GOT3 (cell line): Measurements from ENCODE around the gene OPRL1.
"Not testable (repeated sequence)": the region's sequence is repeated elsewhere in the genome, so short reads cannot be mapped to it uniquely, and the experiment has no call there.

Experiments used
- DNase-seq: peaks from one replicate; lab custom pipeline; 2025; ENCODE audit warnings: mixed read lengths; lab: John Stamatoyannopoulos, UW

OPRL1 gene

GRCh38 chr20:64084685-64085152 lies 4.8 kb downstream of the OPRL1 start:
- DNase-seq = no peak

- DNase-seq = no peak
Observed at GRCh38 chr20:64086801-64087200, 6.9 kb downstream of the OPRL1 start.

- not testable (repeated sequence) for DNase-seq
Observed at GRCh38 chr20:64087226-64087825, 7.4 kb downstream of the OPRL1 start.

GRCh38 chr20:64088586-64088985 lies 8.7 kb downstream of the OPRL1 start:
- DNase-seq = not testable (repeated sequence)

- no peak for DNase-seq
Observed at GRCh38 chr20:64090165-64090564, 10.3 kb downstream of the OPRL1 start.

GRCh38 chr20:64091340-64091739 lies 11.5 kb downstream of the OPRL1 start:
- DNase-seq = no peak

GRCh38 chr20:64091770-64092169 lies 11.9 kb downstream of the OPRL1 start:
- no peak for DNase-seq

DNA sequence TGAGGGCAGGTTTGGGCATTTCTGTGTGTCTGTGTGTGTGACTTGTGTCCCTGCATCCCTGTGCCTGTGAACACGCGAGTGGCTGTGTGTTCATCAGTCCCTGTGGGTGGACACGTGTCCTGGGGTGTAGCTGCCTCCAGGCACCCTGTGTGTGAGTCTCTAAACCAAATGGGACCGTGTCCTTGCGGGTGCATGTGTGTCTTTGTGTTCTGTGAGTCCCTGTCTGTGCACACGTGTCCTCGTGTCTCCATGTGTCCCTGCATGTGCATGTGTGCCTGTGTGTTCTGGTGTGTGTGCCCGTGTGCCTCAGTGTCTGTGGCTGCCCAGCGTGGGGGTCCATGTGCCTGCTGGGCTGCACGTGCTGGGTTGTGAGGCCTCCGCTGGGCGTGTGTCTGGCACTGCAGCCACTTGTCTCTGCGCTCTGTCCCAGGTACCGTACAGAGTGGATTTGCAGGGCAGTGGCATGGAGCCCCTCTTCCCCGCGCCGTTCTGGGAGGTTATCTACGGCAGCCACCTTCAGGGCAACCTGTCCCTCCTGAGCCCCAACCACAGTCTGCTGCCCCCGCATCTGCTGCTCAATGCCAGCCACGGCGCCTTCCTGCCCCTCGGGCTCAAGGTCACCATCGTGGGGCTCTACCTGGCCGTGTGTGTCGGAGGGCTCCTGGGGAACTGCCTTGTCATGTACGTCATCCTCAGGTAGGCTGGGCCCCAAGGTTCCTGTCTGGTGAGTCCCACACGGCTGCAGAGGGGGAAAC lies 12.6 kb downstream of the OPRL1 start:
- no peak for DNase-seq

GRCh38 chr20:64093013-64093503 lies 13.2 kb downstream of the OPRL1 start:
- no peak for DNase-seq

DNA sequence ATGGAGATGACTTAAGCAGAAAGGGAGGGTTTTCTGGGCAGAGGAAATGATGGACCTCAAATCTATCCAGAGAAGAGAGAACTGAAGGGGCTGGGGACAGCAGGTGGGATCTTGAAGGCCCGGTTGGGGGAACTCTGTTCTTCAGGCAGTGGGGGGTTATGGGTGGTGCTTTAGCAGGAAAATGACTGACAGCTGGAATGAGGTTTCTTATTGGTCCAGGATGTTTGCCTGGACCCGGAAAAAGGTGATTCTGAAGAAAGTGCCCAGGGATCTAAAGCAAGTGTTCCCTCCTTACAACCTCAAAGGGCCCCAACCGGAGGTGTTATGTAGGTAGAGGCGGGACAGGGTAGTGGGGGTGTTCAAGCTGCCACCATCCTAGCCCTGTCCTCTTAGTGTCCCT lies 15.6 kb downstream of the OPRL1 start:
- no peak for DNase-seq

DNA sequence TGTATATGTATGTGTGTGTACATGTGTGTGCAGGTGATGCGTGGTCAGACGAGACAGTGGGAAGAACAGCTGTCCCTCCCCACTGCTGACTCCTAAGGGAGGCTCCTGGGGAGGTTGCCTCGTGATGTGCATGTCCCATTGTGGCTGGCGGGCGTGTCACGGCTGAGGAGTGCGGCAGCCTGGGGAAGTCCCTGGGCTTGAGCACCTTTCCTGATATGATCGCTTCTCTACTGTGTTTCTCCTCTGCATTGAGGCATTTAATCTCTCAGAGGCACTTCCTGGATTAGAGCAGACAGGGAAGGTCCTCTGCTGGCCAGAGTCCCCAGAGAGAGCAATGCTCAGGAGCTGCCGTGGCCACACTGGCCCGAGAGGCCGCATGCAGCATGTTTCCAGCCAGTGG lies 16.0 kb downstream of the OPRL1 start:
- DNase-seq = no peak

GRCh38 chr20:64096535-64096934 lies 16.7 kb downstream of the OPRL1 start:
- no peak for DNase-seq

DNA sequence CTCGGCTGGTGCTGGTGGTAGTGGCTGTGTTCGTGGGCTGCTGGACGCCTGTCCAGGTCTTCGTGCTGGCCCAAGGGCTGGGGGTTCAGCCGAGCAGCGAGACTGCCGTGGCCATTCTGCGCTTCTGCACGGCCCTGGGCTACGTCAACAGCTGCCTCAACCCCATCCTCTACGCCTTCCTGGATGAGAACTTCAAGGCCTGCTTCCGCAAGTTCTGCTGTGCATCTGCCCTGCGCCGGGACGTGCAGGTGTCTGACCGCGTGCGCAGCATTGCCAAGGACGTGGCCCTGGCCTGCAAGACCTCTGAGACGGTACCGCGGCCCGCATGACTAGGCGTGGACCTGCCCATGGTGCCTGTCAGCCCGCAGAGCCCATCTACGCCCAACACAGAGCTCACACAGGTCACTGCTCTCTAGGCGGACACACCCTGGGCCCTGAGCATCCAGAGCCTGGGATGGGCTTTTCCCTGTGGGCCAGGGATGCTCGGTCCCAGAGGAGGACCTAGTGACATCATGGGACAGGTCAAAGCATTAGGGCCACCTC lies 18.7 kb downstream of the OPRL1 start:
- DNase-seq = no peak

- no peak for DNase-seq
Observed at GRCh38 chr20:64099086-64099786, 19.4 kb downstream of the OPRL1 start.

DNA sequence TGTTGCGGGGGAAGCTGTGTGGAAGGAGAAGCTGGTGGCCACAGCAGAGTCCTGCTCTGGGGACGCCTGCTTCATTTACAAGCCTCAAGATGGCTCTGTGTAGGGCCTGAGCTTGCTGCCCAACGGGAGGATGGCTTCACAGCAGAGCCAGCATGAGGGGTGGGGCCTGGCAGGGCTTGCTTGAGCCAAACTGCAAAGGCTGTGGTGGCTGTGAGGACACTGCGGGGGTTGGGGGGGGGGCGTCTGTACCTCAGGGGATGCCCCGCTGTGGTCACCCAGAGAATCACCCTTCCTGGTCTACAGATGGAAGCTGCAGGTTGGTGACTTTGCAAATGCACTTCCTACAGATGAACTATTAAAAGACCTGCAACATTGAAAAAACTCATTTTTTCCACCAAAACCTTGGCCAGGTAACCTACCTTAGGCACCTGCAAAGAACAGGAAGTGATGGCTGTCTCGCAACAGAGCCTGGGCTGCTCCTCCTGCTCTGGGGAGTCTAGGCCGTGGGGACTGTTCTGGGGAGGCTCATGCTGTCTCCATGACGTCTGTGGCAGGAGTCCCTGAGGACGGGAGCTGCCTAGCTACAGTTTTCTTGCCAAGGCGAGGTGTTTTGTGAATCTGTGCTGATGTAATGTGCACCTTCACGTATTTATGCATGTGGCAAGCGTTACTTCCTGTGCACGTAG lies 20.1 kb downstream of the OPRL1 start:
- no peak for DNase-seq

DNA sequence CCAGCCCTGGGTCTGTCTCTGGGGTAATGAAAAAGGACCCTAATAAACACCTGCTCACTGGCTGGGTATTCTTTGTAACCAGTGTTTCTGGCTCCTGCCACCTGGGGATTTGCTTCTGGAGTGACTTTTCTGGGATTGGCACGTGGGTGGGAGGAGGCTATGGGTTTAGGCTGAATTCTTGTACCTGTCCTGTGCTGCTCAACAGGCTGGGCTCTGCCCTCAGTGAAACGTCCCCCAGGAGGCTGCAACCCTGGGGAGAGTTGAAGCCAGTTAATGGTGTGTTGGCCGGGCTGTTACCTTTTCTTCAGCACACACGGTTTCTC lies 20.6 kb downstream of the OPRL1 start:
- DNase-seq = no peak

GRCh38 chr20:64100946-64101688 lies 21.2 kb downstream of the OPRL1 start:
- no peak for DNase-seq

DNA sequence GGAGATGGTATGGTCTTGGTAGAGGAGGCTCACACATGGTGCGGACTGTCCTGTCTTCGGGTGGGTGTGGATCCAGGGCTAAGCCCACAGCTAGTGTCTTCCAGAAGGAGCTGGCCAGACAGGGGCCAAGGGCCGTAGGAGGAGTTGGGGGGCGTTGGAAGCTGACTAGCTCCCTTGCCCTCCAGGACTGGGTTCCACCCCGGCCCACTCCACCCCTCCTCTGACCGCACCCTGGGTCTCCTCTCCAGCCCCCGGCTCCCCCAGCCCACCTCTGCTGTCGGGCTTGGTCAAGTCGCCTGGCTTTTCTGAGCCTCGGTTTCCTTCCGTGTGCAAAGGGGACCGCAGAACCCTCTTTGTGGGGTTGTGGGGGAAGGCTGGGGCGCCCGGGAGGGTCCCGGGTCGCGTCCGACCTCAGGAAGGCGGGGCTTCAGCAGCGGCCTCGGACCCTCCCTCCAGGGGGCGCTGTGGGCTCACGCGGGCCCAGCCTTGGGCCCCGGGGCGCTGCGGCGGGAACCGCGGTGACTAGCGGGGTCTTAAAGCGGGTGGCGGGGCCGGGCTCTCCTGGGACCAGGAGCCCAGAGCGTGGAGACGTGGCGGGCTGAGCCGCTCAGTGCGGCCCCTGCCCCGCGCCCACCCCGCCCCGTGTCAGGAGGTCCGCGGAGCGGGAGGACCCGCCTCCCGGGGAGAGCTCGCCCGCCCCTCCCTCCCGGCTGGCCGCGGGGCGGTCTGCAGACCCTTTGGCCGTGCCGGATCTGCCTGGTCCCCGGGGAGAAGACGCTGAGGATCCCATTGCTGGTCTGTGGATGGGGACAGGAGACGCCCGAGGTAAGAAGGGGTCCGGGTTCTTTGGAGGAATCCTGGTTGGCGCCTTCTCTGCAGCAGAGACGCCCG lies 22.1 kb downstream of the OPRL1 start:
- DNase-seq = no peak

GRCh38 chr20:64102647-64103354 lies 22.9 kb downstream of the OPRL1 start:
- no peak for DNase-seq
